H1 (cell line): ENCODE measurements around the gene MAP6D1. TPM values are rescaled to one million over a fixed set of nuclear protein-coding genes. Genes with fewer than 3 reads are reported as not detected.

ENCODE experiments used
- CTCF ChIA-PET: fragments of 300-600 bp; sonication (Branson Sonifier 250); formaldehyde crosslinking; loops from one replicate; lab custom pipeline; 2021; ENCODE audit not compliant: partially characterized antibody; lab: Charles Lee
- POLR2A ChIA-PET: fragments of 300-600 bp; sonication (Branson Sonifier 250); formaldehyde crosslinking; loops from one replicate; lab custom pipeline; 2021; ENCODE audit warnings: inconsistent platforms; ENCODE audit not compliant: partially characterized antibody; lab: Charles Lee
- DNase-seq, 2 experiments: peaks; one replicate each; pipeline versions ENCODE4 v3.0.0 to v3.0.0-alpha.2; 2010 to 2022; ENCODE audit warnings: low spot score in 2 of 2, low read depth in 1 of 2, mixed read lengths in 1 of 2
- FAIRE-seq: peaks from 2 replicates; lab custom pipeline; 2011; peaks lifted over from hg19 to GRCh38; lab: Jason Lieb, UNC
- H2AFZ ChIP-seq: 2 replicates; pipeline ENCODE4 v1.8.1; 2012; ENCODE audit warnings: low read length, inconsistent platforms
- H2AK5ac ChIP-seq: 2 replicates; pipeline ENCODE4 v1.6.1; 2013; ENCODE audit warnings: low read depth, low read length
- H2BK120ac ChIP-seq: replicated peaks from 2 replicates; pipeline ENCODE3; 2013; ENCODE audit warnings: low read depth, low read length, inconsistent platforms
- H2BK12ac ChIP-seq: 2 replicates; pipeline ENCODE4 v1.6.1; 2013; ENCODE audit warnings: low read depth, low read length
- H2BK15ac ChIP-seq: 2 replicates; pipeline ENCODE4 v1.6.1; 2013; ENCODE audit warnings: low read length
- H2BK20ac ChIP-seq: 2 replicates; pipeline ENCODE4 v1.6.1; 2013; ENCODE audit warnings: low read length
- H2BK5ac ChIP-seq: 2 replicates; pipeline ENCODE4 v1.6.1; 2013; ENCODE audit warnings: low read depth, low read length
- H3K14ac ChIP-seq: 2 replicates; pipeline ENCODE4 v1.6.1; 2013; ENCODE audit warnings: inconsistent platforms; ENCODE audit not compliant: insufficient read length
- H3K18ac ChIP-seq: 2 replicates; pipeline ENCODE4 v1.6.1; 2013; ENCODE audit warnings: low read length; ENCODE audit errors: extremely low read depth
- H3K23ac ChIP-seq: 2 replicates; pipeline ENCODE4 v1.6.1; 2013; ENCODE audit warnings: inconsistent platforms; ENCODE audit not compliant: insufficient read length
- H3K23me2 ChIP-seq: 2 replicates; pipeline ENCODE4 v1.6.1; 2013; ENCODE audit warnings: low read depth, low read length
- H3K27ac ChIP-seq: 2 replicates; pipeline ENCODE4 v1.6.1; 2011; ENCODE audit warnings: low read depth, low read length, inconsistent platforms
- H3K27me3 ChIP-seq, 4 experiments: replicated peaks in 1 of 4; 1 replicate in 1 of 4; 2 replicates in 3 of 4; pipeline versions ENCODE4 v1.6.1 to v1.8.1; 2011 to 2013; ENCODE audit warnings: low read length in 3 of 4, mild to moderate bottlenecking in 3 of 4, inconsistent platforms in 2 of 4, mixed read lengths in 2 of 4, moderate library complexity in 1 of 4; ENCODE audit not compliant: control insufficient read depth in 3 of 4, insufficient read depth in 3 of 4; ENCODE audit errors: extremely low read depth in 1 of 4
- H3K36me3 ChIP-seq, 4 experiments: 2 replicates each; pipeline versions ENCODE4 v1.6.1 to v1.8.1; 2011 to 2013; ENCODE audit warnings: mild to moderate bottlenecking in 4 of 4, low read length in 3 of 4, moderate library complexity in 2 of 4, control low read depth in 1 of 4, inconsistent platforms in 1 of 4; ENCODE audit not compliant: insufficient read depth in 4 of 4, control insufficient read depth in 2 of 4
- H3K4ac ChIP-seq: replicated peaks from 2 replicates; pipeline ENCODE3; 2013; ENCODE audit warnings: low read length, low read depth, mixed read lengths, inconsistent platforms; ENCODE audit not compliant: insufficient read length
- H3K4me1 ChIP-seq, 4 experiments: replicated peaks in 1 of 4; 1 replicate in 1 of 4; 2 replicates in 3 of 4; pipeline versions ENCODE4 v1.6.1 to v1.8.1; 2011 to 2013; ENCODE audit warnings: low read length in 3 of 4, inconsistent platforms in 2 of 4, mixed read lengths in 1 of 4; ENCODE audit not compliant: insufficient read depth in 4 of 4, control insufficient read depth in 3 of 4
- H3K4me2 ChIP-seq, 2 experiments: 2 replicates each; pipeline versions ENCODE4 v1.6.1 to v1.8.1; 2011 to 2013; ENCODE audit warnings: low read depth in 2 of 2, low read length in 2 of 2, control low read depth in 1 of 2, inconsistent platforms in 1 of 2, mild to moderate bottlenecking in 1 of 2; ENCODE audit not compliant: insufficient read depth in 1 of 2
- H3K4me3 ChIP-seq, 4 experiments: fragments of 200-600, 300-600 bp in 1 of 4; sonication (generic), shearing (Covaris generic), sonication (Bioruptor Twin) in 1 of 4; 2 replicates each; pipeline versions ENCODE4 v1.5.1 to v1.8.1; 2011 to 2016; ENCODE audit warnings: low read length in 4 of 4, low read depth in 3 of 4, control low read depth in 2 of 4, inconsistent platforms in 2 of 4, mild to moderate bottlenecking in 2 of 4, mixed read lengths in 1 of 4, moderate library complexity in 1 of 4; ENCODE audit not compliant: insufficient read depth in 2 of 4; ENCODE audit errors: extremely low read depth in 1 of 4
- H3K56ac ChIP-seq: replicated peaks from 2 replicates; pipeline ENCODE3; 2013; ENCODE audit warnings: low read depth, mild to moderate bottlenecking, mixed read lengths, low read length, inconsistent platforms; ENCODE audit not compliant: insufficient read length
- H3K79me1 ChIP-seq: 2 replicates; pipeline ENCODE4 v1.6.1; 2013; ENCODE audit warnings: low read depth, low read length, control low read depth
- H3K79me2 ChIP-seq, 2 experiments: 2 replicates each; pipeline versions ENCODE4 v1.6.1 to v1.8.1; 2012 to 2013; ENCODE audit warnings: low read length in 2 of 2, mild to moderate bottlenecking in 2 of 2, inconsistent platforms in 1 of 2; ENCODE audit not compliant: insufficient read depth in 2 of 2, control insufficient read depth in 1 of 2
- H3K9ac ChIP-seq, 4 experiments: replicated peaks in 1 of 4; 1 replicate in 1 of 4; 2 replicates in 3 of 4; pipeline versions ENCODE4 v1.6.1 to v1.8.1; 2011 to 2013; ENCODE audit warnings: low read depth in 3 of 4, low read length in 3 of 4, control low read depth in 2 of 4, mild to moderate bottlenecking in 2 of 4, moderate library complexity in 2 of 4, inconsistent platforms in 1 of 4; ENCODE audit errors: extremely low read depth in 1 of 4
- H3K9me3 ChIP-seq, 2 experiments: 2 replicates each; pipeline versions ENCODE4 v1.6.1 to v1.8.1; 2012 to 2013; ENCODE audit warnings: mild to moderate bottlenecking in 2 of 2, moderate library complexity in 2 of 2, control low read depth in 1 of 2, inconsistent platforms in 1 of 2, low read depth in 1 of 2, low read length in 1 of 2, mixed read lengths in 1 of 2; ENCODE audit not compliant: insufficient read depth in 2 of 2
- H4K20me1 ChIP-seq, 2 experiments: replicated peaks in 1 of 2; 2 replicates each; pipeline versions ENCODE3 to v1.8.1; 2011 to 2013; ENCODE audit warnings: inconsistent platforms in 2 of 2, low read length in 2 of 2, mild to moderate bottlenecking in 1 of 2; ENCODE audit not compliant: insufficient read depth in 2 of 2, control insufficient read depth in 1 of 2
- H4K5ac ChIP-seq: 2 replicates; pipeline ENCODE4 v1.6.1; 2013; ENCODE audit warnings: low read length, low read depth, mixed read lengths, inconsistent platforms; ENCODE audit not compliant: insufficient read length
- H4K8ac ChIP-seq: 2 replicates; pipeline ENCODE4 v1.8.0; 2013; ENCODE audit warnings: mild to moderate bottlenecking, moderate library complexity, low read length, inconsistent platforms; ENCODE audit not compliant: insufficient read depth; ENCODE audit errors: extremely low read depth
- H4K91ac ChIP-seq: replicated peaks from 2 replicates; pipeline ENCODE3; 2013; ENCODE audit warnings: low read length, mixed read lengths, inconsistent platforms; ENCODE audit not compliant: insufficient read length
- CBX5 ChIP-seq: fragments of 300-800, 300-1000 bp; sonication (generic); IDR thresholded peaks from 2 replicates; pipeline ENCODE4 v1.7.1; 2016; ENCODE audit warnings: antibody characterized with exemption, low read length, low read depth
- KDM5A ChIP-seq: fragments of 200-600 bp; IDR thresholded peaks from 2 replicates; pipeline ENCODE4 v1.7.1; 2012; ENCODE audit warnings: mild to moderate bottlenecking, low read length, inconsistent platforms, mixed read lengths
- WGBS, 2 experiments: shearing (Covaris generic) in 1 of 2; methylation state at CpG; one replicate each; pipeline versions ENCODE4 v1.1.6 to v1.1.7; 2013 to 2015; ENCODE audit warnings: low lambda C conversion rate in 2 of 2, mixed read lengths in 2 of 2, inconsistent platforms in 1 of 2, low coverage in 1 of 2, missing lambda C conversion rate in 1 of 2; ENCODE audit not compliant: insufficient replicate concordance in 2 of 2, insufficient coverage in 1 of 2, insufficient read length in 1 of 2; ENCODE audit errors: extremely low coverage in 1 of 2, missing lambda C conversion rate in 1 of 2; 5-methylcytosine and 5-hydroxymethylcytosine counted together
- polyA plus RNA-seq, 7 experiments: library from polyadenylated mRNA; depleted of rRNA in 3 of 7; stranded (reverse) in 5 of 7; unstranded in 2 of 7; fragments of >200 nt in 5 of 7; fragments of 200-250 nt in 2 of 7; gene quantifications; 1 replicate in 5 of 7; 2 replicates in 1 of 7; 4 replicates in 1 of 7; pipeline versions ENCODE4 v1.2.1 to v1.2.3, GENCODE V29; 2011 to 2013; ENCODE audit warnings: missing spikeins in 2 of 7, mixed read lengths in 2 of 7
- total RNA-seq: library from RNA; stranded (reverse); fragmentation: NEBNext Ultra II Directional; extraction: Animal tissue kit (Norgen Biotek cat#: 25700); gene quantifications from 2 replicates; pipeline ENCODE4 v1.2.1, GENCODE V29; 2021

The MAP6D1 gene
- total and polyA plus RNA-seq, 2 of the 8 experiments (the other 6 are each of a cell fraction or from before 2014, with no cell fraction given) = 4.8 to 5.2 TPM

- CTCF ChIA-PET = interaction anchor here (1.0 kb wide), 1 partner anchor 10 kb away, joined by 3 read pairs; no protein-coding TSS in a partner anchor
- no peak overlapping the region for H2BK12ac ChIP-seq
- no peak overlapping the region for H4K5ac ChIP-seq
- H2BK15ac ChIP-seq = no peak overlapping the region
- TF ChIP-seq KDM5A (no peak), CBX5 (no peak)
- H3K23me2 ChIP-seq = no peaks in the 10 kb centered on the region
- no peak overlapping the region for H3K4ac ChIP-seq
- no peak overlapping the region for H4K8ac ChIP-seq
- DNase-seq (no peak), FAIRE-seq (no peak)
- no peak overlapping the region for H3K18ac ChIP-seq
- no peak overlapping the region for H2BK120ac ChIP-seq
- H3K4me2 ChIP-seq = no peak overlapping the region
- H2BK20ac ChIP-seq = no peak overlapping the region
- H3K79me1 ChIP-seq = peaks cover 2% of the 10 kb centered on the region; the same call in 1 of the 2 replicates
- H3K27ac ChIP-seq = no peak overlapping the region
- H3K36me3 ChIP-seq = peaks cover 54 to 90% (median 83%) of the 10 kb centered on the region in 4 experiments
- no peak overlapping the region for H3K23ac ChIP-seq
- H3K9ac ChIP-seq = no peak overlapping the region; a peak in 1 of 7 replicates
- H3K4me1 ChIP-seq = no peaks in the 10 kb centered on the region
- no peak overlapping the region for H2AFZ ChIP-seq
- no peak overlapping the region for H3K14ac ChIP-seq
- no peak overlapping the region for H2AK5ac ChIP-seq
- no peaks in the 10 kb centered on the region for H3K79me2 ChIP-seq
- H3K9me3 ChIP-seq = no peaks in the 10 kb centered on the region
- no peak overlapping the region for H2BK5ac ChIP-seq
- WGBS, 2 experiments = 85% methylated on average over 6 of the region's 6 CpGs; no CpG with 5 or more reads in 1 of the 2 experiments
- no peak overlapping the region for H4K91ac ChIP-seq
- POLR2A ChIA-PET = no interaction called here
- peaks cover 5 to 8% of the 10 kb centered on the region in 2 experiments for H4K20me1 ChIP-seq
- H3K4me3 ChIP-seq = no peak overlapping the region
- H3K56ac ChIP-seq = no peak overlapping the region
- H3K27me3 ChIP-seq = no peaks in the 10 kb centered on the region
Observed at GRCh38 chr3:183802989-183803388, 22.4 kb downstream of the MAP6D1 start.
